GM23338 (cell line): Measurements from ENCODE around the gene S100A6. TPM values are rescaled to one million over a fixed set of nuclear protein-coding genes. Genes with fewer than 3 reads are reported as not detected.
A peak's percentile ranks its signal among the peaks of the same experiment; 100 is the strongest.

Experiments
- ATAC-seq: fragments of 200-7000 bp; cut with Tn5 transposase; 3 replicates; pipeline ENCODE4 v1.9.1; 2020
- DNase-seq: peaks from one replicate; pipeline ENCODE4 v3.0.0-alpha.2; 2015; ENCODE audit warnings: low spot score
- H2AFZ ChIP-seq: fragments of 200-600 bp; sonication (generic); 2 replicates; pipeline ENCODE4 v1.8.0; 2016; ENCODE audit warnings: antibody characterized with exemption, mild to moderate bottlenecking, moderate library complexity
- H3F3A ChIP-seq: fragments of 200-600 bp; sonication (generic); replicated peaks from 2 replicates; pipeline ENCODE4 v1.8.0; 2017; ENCODE audit warnings: antibody characterized with exemption, mixed run types, low read depth
- H3K27ac ChIP-seq: fragments of 200-600 bp; sonication (generic); 2 replicates; pipeline ENCODE4 v1.6.1; 2016; ENCODE audit warnings: low read depth
- H3K27me3 ChIP-seq: fragments of 200-600 bp; sonication (generic); 2 replicates; pipeline ENCODE4 v1.8.0; 2016; ENCODE audit warnings: mild to moderate bottlenecking, mixed run types, moderate library complexity; ENCODE audit not compliant: insufficient read depth
- H3K36me3 ChIP-seq: fragments of 200-600 bp; sonication (generic); 2 replicates; pipeline ENCODE4 v1.8.0; 2016; ENCODE audit warnings: mild to moderate bottlenecking; ENCODE audit not compliant: insufficient read depth
- H3K4me1 ChIP-seq: fragments of 200-600 bp; sonication (generic); 2 replicates; pipeline ENCODE4 v1.8.0; 2016; ENCODE audit warnings: mild to moderate bottlenecking, moderate library complexity; ENCODE audit not compliant: insufficient read depth
- H3K4me2 ChIP-seq: fragments of 200-600 bp; sonication (generic); 2 replicates; pipeline ENCODE4 v1.7.1; 2017; ENCODE audit warnings: mixed run types
- H3K4me3 ChIP-seq: fragments of 200-600 bp; sonication (generic); 2 replicates; pipeline ENCODE4 v1.6.1; 2016; ENCODE audit warnings: mixed run types
- H3K79me2 ChIP-seq: fragments of 200-600 bp; sonication (generic); replicated peaks from 2 replicates; pipeline ENCODE4 v1.8.0; 2017; ENCODE audit warnings: mild to moderate bottlenecking; ENCODE audit not compliant: insufficient read depth
- H3K9me2 ChIP-seq: fragments of 200-600 bp; sonication (generic); 2 replicates; pipeline ENCODE4 v1.8.0; 2017; ENCODE audit not compliant: insufficient read depth
- H4K20me1 ChIP-seq: fragments of 200-600 bp; sonication (generic); replicated peaks from 2 replicates; pipeline ENCODE4 v1.8.0; 2017; ENCODE audit warnings: mild to moderate bottlenecking; ENCODE audit not compliant: insufficient read depth
- H3K27ac Mint-ChIP-seq: 2 replicates; pipeline ENCODE4 v1.8.0; 2020; ENCODE audit warnings: inconsistent platforms, mild to moderate bottlenecking, moderate library complexity, mixed read lengths
- H3K27me3 Mint-ChIP-seq: 3 replicates; pipeline ENCODE4 v1.8.0; 2022; ENCODE audit warnings: low read depth, mild to moderate bottlenecking, moderate library complexity, mixed read lengths, inconsistent platforms; ENCODE audit not compliant: insufficient read depth, poor library complexity
- H3K36me3 Mint-ChIP-seq: 3 replicates; pipeline ENCODE4 v1.8.0; 2021; ENCODE audit warnings: low read depth, mild to moderate bottlenecking, inconsistent platforms, moderate library complexity, mixed read lengths
- H3K4me1 Mint-ChIP-seq: 3 replicates; pipeline ENCODE4 v1.8.0; 2020; ENCODE audit warnings: mild to moderate bottlenecking, inconsistent platforms, mixed read lengths
- H3K4me3 Mint-ChIP-seq: 3 replicates; pipeline ENCODE4 v1.8.0; 2021; ENCODE audit warnings: moderate library complexity, mild to moderate bottlenecking, inconsistent platforms, mixed read lengths
- H3K9me3 Mint-ChIP-seq: 3 replicates; pipeline ENCODE4 v1.8.0; 2020; ENCODE audit warnings: moderate library complexity, mild to moderate bottlenecking, inconsistent platforms, mixed read lengths
- CREB1 ChIP-seq: fragments of 250-450 bp; sonication (Bioruptor Pico); IDR thresholded peaks from 2 replicates; pipeline ENCODE4 v1.5.0; 2020; ENCODE audit warnings: low read depth, mild to moderate bottlenecking, moderate library complexity
- CTCF ChIP-seq, 2 experiments: fragments of 200-600 bp in 1 of 2; sonication (generic) in 1 of 2; conservative IDR thresholded peaks; 2 replicates each; pipeline versions ENCODE4 v1.5.1 to v1.6.1; 2016 to 2017; ENCODE audit warnings: antibody characterized with exemption in 2 of 2, low read depth in 2 of 2, mild to moderate bottlenecking in 2 of 2, moderate library complexity in 1 of 2
- ETS1 ChIP-seq: IDR thresholded peaks from 2 replicates; pipeline ENCODE4 v1.6.1; 2016; ENCODE audit warnings: antibody characterized with exemption
- EZH2 ChIP-seq: fragments of 200-600 bp; sonication (generic); IDR thresholded peaks from one replicate; pipeline ENCODE4 v1.8.0; 2017; ENCODE audit warnings: antibody characterized with exemption, mild to moderate bottlenecking, low read depth; ENCODE audit not compliant: unreplicated experiment
- EZH2phosphoT487 ChIP-seq: fragments of 200-600 bp; sonication (generic); IDR thresholded peaks from one replicate; pipeline ENCODE4 v1.8.1; 2018; ENCODE audit warnings: antibody characterized with exemption; ENCODE audit not compliant: unreplicated experiment
- JUNB ChIP-seq: IDR thresholded peaks from one replicate; pipeline ENCODE4 v1.6.1; 2016; ENCODE audit warnings: antibody characterized with exemption; ENCODE audit not compliant: unreplicated experiment
- NANOG ChIP-seq: IDR thresholded peaks from 2 replicates; pipeline ENCODE4 v1.6.1; 2016; ENCODE audit warnings: antibody characterized with exemption, borderline replicate concordance
- POLR2AphosphoS5 ChIP-seq: IDR thresholded peaks from 2 replicates; pipeline ENCODE4 v1.6.1; 2016; ENCODE audit warnings: antibody characterized with exemption, low read depth
- STAT1 ChIP-seq: IDR thresholded peaks from one replicate; pipeline ENCODE4 v1.6.1; 2016; ENCODE audit warnings: antibody characterized with exemption; ENCODE audit not compliant: unreplicated experiment
- ZNF114 ChIP-seq: fragments of 250-450 bp; sonication (Bioruptor Pico); IDR thresholded peaks from 2 replicates; pipeline ENCODE4 v1.5.0; 2020; ENCODE audit warnings: mild to moderate bottlenecking, moderate library complexity
- ZNF331 ChIP-seq: fragments of 250-450 bp; sonication (Bioruptor Pico); IDR thresholded peaks from 2 replicates; pipeline ENCODE4 v1.5.0; 2020; ENCODE audit warnings: low read depth, mild to moderate bottlenecking, moderate library complexity
- ZNF462 ChIP-seq: fragments of 250-450 bp; sonication (Bioruptor Pico); IDR thresholded peaks from 2 replicates; pipeline ENCODE4 v1.5.0; 2020; ENCODE audit warnings: mild to moderate bottlenecking, moderate library complexity
- polyA plus RNA-seq: library from polyadenylated mRNA; unstranded; fragments of >200 nt; fragmentation: Nextera tagmentation; extraction: Ambion mirVana; gene quantifications from 2 replicates; pipeline ENCODE4 v1.2.1, GENCODE V29; 2016
- total RNA-seq: library from RNA; depleted of rRNA; stranded (reverse); fragments of >200 nt; shearing (Covaris generic); gene quantifications from 2 replicates; pipeline ENCODE4 v1.2.3, GENCODE V29; 2014
- TF ChIP-seq, protein P1 (sequence below): IDR thresholded peaks from one replicate; pipeline ENCODE4 v1.6.1; 2018; ENCODE audit warnings: antibody characterized with exemption; ENCODE audit not compliant: unreplicated experiment

The S100A6 gene
- total and polyA plus RNA-seq, 2 experiments from 2014 or later = 7.3 to 77.5 TPM

DNA sequence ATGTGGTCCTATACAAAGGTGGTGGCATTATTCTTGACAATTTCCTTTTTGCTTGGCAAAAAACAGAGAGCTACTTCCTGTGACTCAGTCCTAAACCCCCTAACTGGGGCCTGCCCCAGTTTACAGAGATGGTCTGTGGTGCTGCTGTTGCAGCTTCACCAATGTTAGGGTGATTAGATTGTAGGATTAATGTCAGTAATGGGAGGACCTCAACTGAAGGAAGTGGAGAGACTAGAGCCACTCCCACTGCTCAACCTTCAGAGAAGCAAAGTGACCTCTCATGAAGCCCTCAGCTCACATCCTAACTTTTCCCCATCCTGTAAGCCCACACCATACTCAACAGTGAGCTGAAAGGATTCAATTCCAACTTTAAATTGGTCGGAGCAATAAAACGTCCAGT lies 3.6 kb downstream of the S100A6 start:
- Histone ChIP-seq H3K4me3 (peak overlapping the region; percentile 55), H3K4me2 (peak overlapping the region; percentile 78), H3K36me3 (no peaks in the 10 kb centered on the region), H3K9me2 (no peaks in the 10 kb centered on the region), H3K79me2 (no peaks in the 10 kb centered on the region), H2AFZ (peak overlapping the region; percentile 43), H3F3A (peaks cover 12% of the 10 kb centered on the region; the same call in 1 of the 2 replicates), H3K27ac (no peak overlapping the region), H3K4me1 (peaks cover 32% of the 10 kb centered on the region), H3K27me3 (peaks cover 32% of the 10 kb centered on the region), H4K20me1 (no peaks in the 10 kb centered on the region)
- Mint-ChIP-seq H3K9me3 (no peaks in the 10 kb centered on the region), H3K4me1 (peaks cover 40% of the 10 kb centered on the region), H3K36me3 (no peaks in the 10 kb centered on the region; the same call in 2 of the 3 replicates), H3K4me3 (peak overlapping the region; percentile 73), H3K27me3 (peaks cover 33% of the 10 kb centered on the region), H3K27ac (no peak overlapping the region)
- no peak for TF ChIP-seq EZH2
- TF ChIP-seq ZNF462 (CRISPR knock-in tag) = no peak
- TF ChIP-seq CREB1 (CRISPR knock-in tag) = no peak
- no peak for TF ChIP-seq STAT1
- TF ChIP-seq ZNF114 = no peak
- TF ChIP-seq ZNF331 (CRISPR knock-in tag) = no peak
- no peak for TF ChIP-seq ETS1
- TF ChIP-seq, protein P1, sequence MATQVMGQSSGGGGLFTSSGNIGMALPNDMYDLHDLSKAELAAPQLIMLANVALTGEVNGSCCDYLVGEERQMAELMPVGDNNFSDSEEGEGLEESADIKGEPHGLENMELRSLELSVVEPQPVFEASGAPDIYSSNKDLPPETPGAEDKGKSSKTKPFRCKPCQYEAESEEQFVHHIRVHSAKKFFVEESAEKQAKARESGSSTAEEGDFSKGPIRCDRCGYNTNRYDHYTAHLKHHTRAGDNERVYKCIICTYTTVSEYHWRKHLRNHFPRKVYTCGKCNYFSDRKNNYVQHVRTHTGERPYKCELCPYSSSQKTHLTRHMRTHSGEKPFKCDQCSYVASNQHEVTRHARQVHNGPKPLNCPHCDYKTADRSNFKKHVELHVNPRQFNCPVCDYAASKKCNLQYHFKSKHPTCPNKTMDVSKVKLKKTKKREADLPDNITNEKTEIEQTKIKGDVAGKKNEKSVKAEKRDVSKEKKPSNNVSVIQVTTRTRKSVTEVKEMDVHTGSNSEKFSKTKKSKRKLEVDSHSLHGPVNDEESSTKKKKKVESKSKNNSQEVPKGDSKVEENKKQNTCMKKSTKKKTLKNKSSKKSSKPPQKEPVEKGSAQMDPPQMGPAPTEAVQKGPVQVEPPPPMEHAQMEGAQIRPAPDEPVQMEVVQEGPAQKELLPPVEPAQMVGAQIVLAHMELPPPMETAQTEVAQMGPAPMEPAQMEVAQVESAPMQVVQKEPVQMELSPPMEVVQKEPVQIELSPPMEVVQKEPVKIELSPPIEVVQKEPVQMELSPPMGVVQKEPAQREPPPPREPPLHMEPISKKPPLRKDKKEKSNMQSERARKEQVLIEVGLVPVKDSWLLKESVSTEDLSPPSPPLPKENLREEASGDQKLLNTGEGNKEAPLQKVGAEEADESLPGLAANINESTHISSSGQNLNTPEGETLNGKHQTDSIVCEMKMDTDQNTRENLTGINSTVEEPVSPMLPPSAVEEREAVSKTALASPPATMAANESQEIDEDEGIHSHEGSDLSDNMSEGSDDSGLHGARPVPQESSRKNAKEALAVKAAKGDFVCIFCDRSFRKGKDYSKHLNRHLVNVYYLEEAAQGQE = no peak
- no peak for TF ChIP-seq POLR2AphosphoS5
- no peak for TF ChIP-seq JUNB
- TF ChIP-seq EZH2phosphoT487 = no peak
- no peak for TF ChIP-seq NANOG
- no peak for TF ChIP-seq CTCF (conservative IDR thresholded peaks at IDR 0.05; ENCODE audit: low read depth in 2 of 2)
- no peak for DNase-seq
- ATAC-seq = no peak
